ENCODE results near the gene ABCC1. TPM values are rescaled to one million over a fixed set of nuclear protein-coding genes. Genes with fewer than 3 reads are reported as not detected.
"Not testable (repeated sequence)": the region's sequence is repeated elsewhere in the genome, so short reads cannot be mapped to it uniquely, and the experiment has no call there.

The ABCC1 gene
- total RNA-seq, 1 donor from 2014 or later, result 69.4 TPM

GRCh38 chr16:16099320-16099719, 149.9 kb downstream of the ABCC1 start:
- peaks cover 40% of the 10 kb centered on the region for H3K36me3 Mint-ChIP-seq
- DNase-seq (ENCODE audit: low spot score in 2 of 2, unreplicated experiment in 2 of 2), result no peak
- no peaks in the 10 kb centered on the region for H3K9me3 Mint-ChIP-seq
- no peak overlapping the region for H3K27ac Mint-ChIP-seq
- no peak overlapping the region for H3K4me3 Mint-ChIP-seq
- no peaks in the 10 kb centered on the region for H3K27me3 Mint-ChIP-seq (ENCODE audit: low read depth)
- H3K4me1 Mint-ChIP-seq, result peaks cover 7% of the 10 kb centered on the region
- no peak for TF ChIP-seq CTCF (IDR thresholded peaks at IDR 0.05; ENCODE audit: unreplicated experiment)

GRCh38 chr16:16100631-16101030, 151.2 kb downstream of the ABCC1 start:
- Mint-ChIP-seq H3K36me3 (peaks cover 43% of the 10 kb centered on the region), H3K27ac (no peak overlapping the region), H3K4me1 (peaks cover 7% of the 10 kb centered on the region), H3K27me3 (ENCODE audit: low read depth) (no peaks in the 10 kb centered on the region), H3K4me3 (no peak overlapping the region), H3K9me3 (no peaks in the 10 kb centered on the region)
- no peak for DNase-seq (ENCODE audit: low spot score in 2 of 2, unreplicated experiment in 2 of 2)
- no peak for TF ChIP-seq CTCF (IDR thresholded peaks at IDR 0.05; ENCODE audit: unreplicated experiment)

GRCh38 chr16:16101585-16101984, 152.2 kb downstream of the ABCC1 start:
- Mint-ChIP-seq H3K4me1 (peaks cover 2% of the 10 kb centered on the region), H3K27me3 (ENCODE audit: low read depth) (no peaks in the 10 kb centered on the region), H3K4me3 (no peak overlapping the region), H3K27ac (no peak overlapping the region), H3K36me3 (peaks cover 43% of the 10 kb centered on the region), H3K9me3 (no peaks in the 10 kb centered on the region)
- no peak for DNase-seq (ENCODE audit: low spot score in 2 of 2, unreplicated experiment in 2 of 2)
- TF ChIP-seq CTCF (IDR thresholded peaks at IDR 0.05; ENCODE audit: unreplicated experiment), result no peak

- H3K27ac Mint-ChIP-seq, result no peak overlapping the region
- no peaks in the 10 kb centered on the region for H3K4me1 Mint-ChIP-seq
- H3K36me3 Mint-ChIP-seq, result peaks cover 45% of the 10 kb centered on the region
- TF ChIP-seq CTCF (IDR thresholded peaks at IDR 0.05; ENCODE audit: unreplicated experiment), result no peak
- no peak for DNase-seq (ENCODE audit: low spot score in 2 of 2, unreplicated experiment in 2 of 2)
- no peak overlapping the region for H3K4me3 Mint-ChIP-seq
- H3K9me3 Mint-ChIP-seq, result no peaks in the 10 kb centered on the region
- no peaks in the 10 kb centered on the region for H3K27me3 Mint-ChIP-seq (ENCODE audit: low read depth)
These were observed 153.3 kb downstream of the ABCC1 start for GRCh38 chr16:16102738-16103137.

- not testable (repeated sequence) for H3K27ac Mint-ChIP-seq; H3K4me3 Mint-ChIP-seq; DNase-seq (ENCODE audit: low spot score in 2 of 2, unreplicated experiment in 2 of 2); H3K4me1 Mint-ChIP-seq; H3K9me3 Mint-ChIP-seq; H3K27me3 Mint-ChIP-seq (ENCODE audit: low read depth)
- peaks cover 38% of the 10 kb centered on the region for H3K36me3 Mint-ChIP-seq
These were observed 154.9 kb downstream of the ABCC1 start for GRCh38 chr16:16104132-16104803.

GRCh38 chr16:16104804-16105141, 155.4 kb downstream of the ABCC1 start:
- not testable (repeated sequence) for H3K27ac Mint-ChIP-seq; H3K4me1 Mint-ChIP-seq; H3K27me3 Mint-ChIP-seq (ENCODE audit: low read depth); DNase-seq (ENCODE audit: low spot score in 2 of 2, unreplicated experiment in 2 of 2); H3K9me3 Mint-ChIP-seq; H3K4me3 Mint-ChIP-seq
- peaks cover 42% of the 10 kb centered on the region for H3K36me3 Mint-ChIP-seq

GRCh38 chr16:16105646-16106045, 156.2 kb downstream of the ABCC1 start:
- Mint-ChIP-seq H3K4me1 (no peaks in the 10 kb centered on the region), H3K36me3 (peaks cover 48% of the 10 kb centered on the region), H3K4me3 (no peak overlapping the region), H3K27me3 (ENCODE audit: low read depth) (no peaks in the 10 kb centered on the region), H3K27ac (no peak overlapping the region), H3K9me3 (no peaks in the 10 kb centered on the region)
- no peak for TF ChIP-seq CTCF (IDR thresholded peaks at IDR 0.05; ENCODE audit: unreplicated experiment)
- DNase-seq (ENCODE audit: low spot score in 2 of 2, unreplicated experiment in 2 of 2), result no peak
